GM23338 (cell line): ENCODE results near the gene SUSD4. TPM values are rescaled to one million over a fixed set of nuclear protein-coding genes. Genes with fewer than 3 reads are reported as not detected.

ENCODE experiments used
- ATAC-seq: fragments of 200-7000 bp; cut with Tn5 transposase; 3 replicates; pipeline ENCODE4 v1.9.1; 2020
- DNase-seq: peaks from one replicate; pipeline ENCODE4 v3.0.0-alpha.2; 2015; ENCODE audit warnings: low spot score
- H2AFZ ChIP-seq: fragments of 200-600 bp; sonication (generic); 2 replicates; pipeline ENCODE4 v1.8.0; 2016; ENCODE audit warnings: antibody characterized with exemption, mild to moderate bottlenecking, moderate library complexity
- H3F3A ChIP-seq: fragments of 200-600 bp; sonication (generic); replicated peaks from 2 replicates; pipeline ENCODE4 v1.8.0; 2017; ENCODE audit warnings: antibody characterized with exemption, mixed run types, low read depth
- H3K27ac ChIP-seq: fragments of 200-600 bp; sonication (generic); 2 replicates; pipeline ENCODE4 v1.6.1; 2016; ENCODE audit warnings: low read depth
- H3K27me3 ChIP-seq: fragments of 200-600 bp; sonication (generic); 2 replicates; pipeline ENCODE4 v1.8.0; 2016; ENCODE audit warnings: mild to moderate bottlenecking, mixed run types, moderate library complexity; ENCODE audit not compliant: insufficient read depth
- H3K36me3 ChIP-seq: fragments of 200-600 bp; sonication (generic); 2 replicates; pipeline ENCODE4 v1.8.0; 2016; ENCODE audit warnings: mild to moderate bottlenecking; ENCODE audit not compliant: insufficient read depth
- H3K4me1 ChIP-seq: fragments of 200-600 bp; sonication (generic); 2 replicates; pipeline ENCODE4 v1.8.0; 2016; ENCODE audit warnings: mild to moderate bottlenecking, moderate library complexity; ENCODE audit not compliant: insufficient read depth
- H3K4me2 ChIP-seq: fragments of 200-600 bp; sonication (generic); 2 replicates; pipeline ENCODE4 v1.7.1; 2017; ENCODE audit warnings: mixed run types
- H3K4me3 ChIP-seq: fragments of 200-600 bp; sonication (generic); 2 replicates; pipeline ENCODE4 v1.6.1; 2016; ENCODE audit warnings: mixed run types
- H3K79me2 ChIP-seq: fragments of 200-600 bp; sonication (generic); replicated peaks from 2 replicates; pipeline ENCODE4 v1.8.0; 2017; ENCODE audit warnings: mild to moderate bottlenecking; ENCODE audit not compliant: insufficient read depth
- H3K9me2 ChIP-seq: fragments of 200-600 bp; sonication (generic); 2 replicates; pipeline ENCODE4 v1.8.0; 2017; ENCODE audit not compliant: insufficient read depth
- H4K20me1 ChIP-seq: fragments of 200-600 bp; sonication (generic); replicated peaks from 2 replicates; pipeline ENCODE4 v1.8.0; 2017; ENCODE audit warnings: mild to moderate bottlenecking; ENCODE audit not compliant: insufficient read depth
- H3K27ac Mint-ChIP-seq: 2 replicates; pipeline ENCODE4 v1.8.0; 2020; ENCODE audit warnings: inconsistent platforms, mild to moderate bottlenecking, moderate library complexity, mixed read lengths
- H3K27me3 Mint-ChIP-seq: 3 replicates; pipeline ENCODE4 v1.8.0; 2022; ENCODE audit warnings: low read depth, mild to moderate bottlenecking, moderate library complexity, mixed read lengths, inconsistent platforms; ENCODE audit not compliant: insufficient read depth, poor library complexity
- H3K36me3 Mint-ChIP-seq: 3 replicates; pipeline ENCODE4 v1.8.0; 2021; ENCODE audit warnings: low read depth, mild to moderate bottlenecking, inconsistent platforms, moderate library complexity, mixed read lengths
- H3K4me1 Mint-ChIP-seq: 3 replicates; pipeline ENCODE4 v1.8.0; 2020; ENCODE audit warnings: mild to moderate bottlenecking, inconsistent platforms, mixed read lengths
- H3K4me3 Mint-ChIP-seq: 3 replicates; pipeline ENCODE4 v1.8.0; 2021; ENCODE audit warnings: moderate library complexity, mild to moderate bottlenecking, inconsistent platforms, mixed read lengths
- H3K9me3 Mint-ChIP-seq: 3 replicates; pipeline ENCODE4 v1.8.0; 2020; ENCODE audit warnings: moderate library complexity, mild to moderate bottlenecking, inconsistent platforms, mixed read lengths
- CREB1 ChIP-seq: fragments of 250-450 bp; sonication (Bioruptor Pico); IDR thresholded peaks from 2 replicates; pipeline ENCODE4 v1.5.0; 2020; ENCODE audit warnings: low read depth, mild to moderate bottlenecking, moderate library complexity
- CTCF ChIP-seq, 2 experiments: fragments of 200-600 bp in 1 of 2; sonication (generic) in 1 of 2; conservative IDR thresholded peaks; 2 replicates each; pipeline versions ENCODE4 v1.5.1 to v1.6.1; 2016 to 2017; ENCODE audit warnings: antibody characterized with exemption in 2 of 2, low read depth in 2 of 2, mild to moderate bottlenecking in 2 of 2, moderate library complexity in 1 of 2
- ETS1 ChIP-seq: IDR thresholded peaks from 2 replicates; pipeline ENCODE4 v1.6.1; 2016; ENCODE audit warnings: antibody characterized with exemption
- EZH2 ChIP-seq: fragments of 200-600 bp; sonication (generic); IDR thresholded peaks from one replicate; pipeline ENCODE4 v1.8.0; 2017; ENCODE audit warnings: antibody characterized with exemption, mild to moderate bottlenecking, low read depth; ENCODE audit not compliant: unreplicated experiment
- NANOG ChIP-seq: IDR thresholded peaks from 2 replicates; pipeline ENCODE4 v1.6.1; 2016; ENCODE audit warnings: antibody characterized with exemption, borderline replicate concordance
- POLR2AphosphoS5 ChIP-seq: IDR thresholded peaks from 2 replicates; pipeline ENCODE4 v1.6.1; 2016; ENCODE audit warnings: antibody characterized with exemption, low read depth
- REST ChIP-seq: IDR thresholded peaks from one replicate; pipeline ENCODE4 v1.6.1; 2018; ENCODE audit warnings: antibody characterized with exemption; ENCODE audit not compliant: unreplicated experiment
- STAT1 ChIP-seq: IDR thresholded peaks from one replicate; pipeline ENCODE4 v1.6.1; 2016; ENCODE audit warnings: antibody characterized with exemption; ENCODE audit not compliant: unreplicated experiment
- ZNF114 ChIP-seq: fragments of 250-450 bp; sonication (Bioruptor Pico); IDR thresholded peaks from 2 replicates; pipeline ENCODE4 v1.5.0; 2020; ENCODE audit warnings: mild to moderate bottlenecking, moderate library complexity
- ZNF331 ChIP-seq: fragments of 250-450 bp; sonication (Bioruptor Pico); IDR thresholded peaks from 2 replicates; pipeline ENCODE4 v1.5.0; 2020; ENCODE audit warnings: low read depth, mild to moderate bottlenecking, moderate library complexity
- ZNF462 ChIP-seq: fragments of 250-450 bp; sonication (Bioruptor Pico); IDR thresholded peaks from 2 replicates; pipeline ENCODE4 v1.5.0; 2020; ENCODE audit warnings: mild to moderate bottlenecking, moderate library complexity
- polyA plus RNA-seq: library from polyadenylated mRNA; unstranded; fragments of >200 nt; fragmentation: Nextera tagmentation; extraction: Ambion mirVana; gene quantifications from 2 replicates; pipeline ENCODE4 v1.2.1, GENCODE V29; 2016
- total RNA-seq: library from RNA; depleted of rRNA; stranded (reverse); fragments of >200 nt; shearing (Covaris generic); gene quantifications from 2 replicates; pipeline ENCODE4 v1.2.3, GENCODE V29; 2014

SUSD4 gene
- total and polyA plus RNA-seq, 2 experiments from 2014 or later: 2.3 to 3.6 TPM

- TF ChIP-seq ETS1: no peak
- TF ChIP-seq EZH2: no peak
- TF ChIP-seq STAT1: no peak
- no peak for TF ChIP-seq ZNF114 (CRISPR knock-in tag)
- no peak for TF ChIP-seq NANOG
- TF ChIP-seq REST: no peak
- no peak for TF ChIP-seq ZNF331 (CRISPR knock-in tag)
These were observed 22.9 kb downstream of the SUSD4 start (continued) for GRCh38 chr1:223341121-223341520.

- Histone ChIP-seq H3K4me2 (no peak overlapping the region), H3F3A (no peaks in the 10 kb centered on the region), H3K9me2 (0 out of 2 replicates have a peak, but pooled peaks cover 3% of the 10 kb centered on the region), H3K79me2 (no peaks in the 10 kb centered on the region), H2AFZ (no peak overlapping the region), H4K20me1 (no peaks in the 10 kb centered on the region), H3K4me3 (no peak overlapping the region), H3K4me1 (no peaks in the 10 kb centered on the region), H3K27ac (no peak overlapping the region), H3K27me3 (no peaks in the 10 kb centered on the region), H3K36me3 (no peaks in the 10 kb centered on the region)
- H3K27ac Mint-ChIP-seq: no peak overlapping the region
- H3K9me3 Mint-ChIP-seq: no peaks in the 10 kb centered on the region
- H3K4me1 Mint-ChIP-seq: peaks cover 7% of the 10 kb centered on the region; the same call in 2 of the 3 replicates
- no peak overlapping the region for H3K4me3 Mint-ChIP-seq
- no peaks in the 10 kb centered on the region for H3K36me3 Mint-ChIP-seq
- ATAC-seq: no peak
- H3K27me3 Mint-ChIP-seq: no peaks in the 10 kb centered on the region
- DNase-seq: no peak
- no peak for TF ChIP-seq ZNF462 (CRISPR knock-in tag)
- no peak for TF ChIP-seq ETS1
- TF ChIP-seq STAT1: no peak
- TF ChIP-seq CREB1: no peak
- TF ChIP-seq POLR2AphosphoS5: no peak
- TF ChIP-seq CTCF (conservative IDR thresholded peaks at IDR 0.05; ENCODE audit: low read depth in 2 of 2): no peak
These were observed 23.3 kb downstream of the SUSD4 start for GRCh38 chr1:223340637-223341036.
